ENCODE results near the gene EPHB3. TPM values are rescaled to one million over a fixed set of nuclear protein-coding genes. Genes with fewer than 3 reads are reported as not detected.

EPHB3 gene
- total RNA-seq, 1 donor from 2014 or later, result 17.7 TPM

GRCh38 chr3:184539801-184540435, 21.7 kb upstream of the EPHB3 start:
- TF ChIP-seq CTCF (IDR thresholded peaks at IDR 0.05) (no peak), POLR2A (IDR thresholded peaks at IDR 0.05) (no peak), POLR2AphosphoS5 (IDR thresholded peaks at IDR 0.05; ENCODE audit: insufficient read depth in 1 of 2, low read depth in 1 of 2) (no peak)
- DNase-seq (ENCODE audit: extremely low spot score in 2 of 2), result no peak
- Histone ChIP-seq H3K36me3 (no peaks in the 10 kb centered on the region), H3K4me3 (no peak overlapping the region), H3K4me1 (peaks cover 8% of the 10 kb centered on the region), H3K9me3 (no peaks in the 10 kb centered on the region), H3K27me3 (no peaks in the 10 kb centered on the region), H3K27ac (no peak overlapping the region)
- intact Hi-C loops (cut with DNase I), result no loop called here

- intact Hi-C loops (cut with DNase I), result no loop called here
- peak; percentile 27 to 82 (median 60) for TF ChIP-seq CTCF (IDR thresholded peaks at IDR 0.05)
- TF ChIP-seq POLR2A (IDR thresholded peaks at IDR 0.05), result no peak
- peak in 1 of 2 donors; percentile 12 for TF ChIP-seq POLR2AphosphoS5 (IDR thresholded peaks at IDR 0.05; ENCODE audit: insufficient read depth in 1 of 2, low read depth in 1 of 2)
- Histone ChIP-seq H3K27ac (no peak overlapping the region), H3K4me3 (no peak overlapping the region), H3K4me1 (peaks cover 8% of the 10 kb centered on the region), H3K27me3 (no peaks in the 10 kb centered on the region), H3K9me3 (no peaks in the 10 kb centered on the region), H3K36me3 (no peaks in the 10 kb centered on the region)
- DNase-seq (ENCODE audit: extremely low spot score in 2 of 2), result peak in 1 of 2 donors; percentile 81
Observed at GRCh38 chr3:184540777-184541681, 20.6 kb upstream of the EPHB3 start.

- intact Hi-C loops (cut with DNase I), result no loop called here
- no peaks in the 10 kb centered on the region for H3K27me3 ChIP-seq
- H3K9me3 ChIP-seq, result no peaks in the 10 kb centered on the region
- H3K4me1 ChIP-seq, result peaks cover 8% of the 10 kb centered on the region
- DNase-seq (ENCODE audit: extremely low spot score in 2 of 2), result peak in 1 of 2 donors; percentile 80
- TF ChIP-seq POLR2A (IDR thresholded peaks at IDR 0.05) (no peak), CTCF (IDR thresholded peaks at IDR 0.05) (no peak), POLR2AphosphoS5 (IDR thresholded peaks at IDR 0.05; ENCODE audit: insufficient read depth in 1 of 2, low read depth in 1 of 2) (no peak)
- no peaks in the 10 kb centered on the region for H3K36me3 ChIP-seq
- H3K27ac ChIP-seq, result no peak overlapping the region
- H3K4me3 ChIP-seq, result no peak overlapping the region
Observed at GRCh38 chr3:184541886-184542562, 19.6 kb upstream of the EPHB3 start.

- Histone ChIP-seq H3K9me3 (no peaks in the 10 kb centered on the region), H3K4me3 (no peak overlapping the region), H3K27me3 (no peaks in the 10 kb centered on the region), H3K4me1 (peaks cover 8% of the 10 kb centered on the region), H3K36me3 (no peaks in the 10 kb centered on the region), H3K27ac (no peak overlapping the region)
- no peak for TF ChIP-seq POLR2AphosphoS5 (IDR thresholded peaks at IDR 0.05; ENCODE audit: insufficient read depth in 1 of 2, low read depth in 1 of 2)
- no peak for TF ChIP-seq POLR2A (IDR thresholded peaks at IDR 0.05)
- no peak for TF ChIP-seq CTCF (IDR thresholded peaks at IDR 0.05)
- intact Hi-C loops (cut with DNase I), result no loop called here
- DNase-seq (ENCODE audit: extremely low spot score in 2 of 2), result no peak
Observed at GRCh38 chr3:184542577-184542976, 19.0 kb upstream of the EPHB3 start.
